Tibial nerve (tissue), 4 donors: ENCODE measurements around the gene PRKCZ.

Source experiments
- EP300 ChIP-seq, 2 donors: sonication (generic); formaldehyde crosslinking; IDR thresholded peaks; one replicate each; pipeline ENCODE4 v1.6.1; 2017; ENCODE audit warnings: antibody characterized with exemption in 2 of 2, mild to moderate bottlenecking in 1 of 2
- POLR2A ChIP-seq, 2 donors: fragments of 450-650 bp; IDR thresholded peaks; one replicate each; pipeline ENCODE4 v1.6.1; 2017; ENCODE audit warnings: antibody characterized with exemption in 2 of 2, mild to moderate bottlenecking in 2 of 2, moderate library complexity in 2 of 2
- TF ChIP-seq, protein P1 (sequence below), 5 experiments: fragments of 200-600 bp in 3 of 5; fragments of 450-650 bp in 2 of 5; sonication (generic) in 3 of 5; IDR thresholded peaks; one replicate each; pipeline ENCODE4 v1.5.1; 2016 to 2019; ENCODE audit warnings: antibody characterized with exemption in 5 of 5, mild to moderate bottlenecking in 3 of 5, moderate library complexity in 2 of 5

DNA sequence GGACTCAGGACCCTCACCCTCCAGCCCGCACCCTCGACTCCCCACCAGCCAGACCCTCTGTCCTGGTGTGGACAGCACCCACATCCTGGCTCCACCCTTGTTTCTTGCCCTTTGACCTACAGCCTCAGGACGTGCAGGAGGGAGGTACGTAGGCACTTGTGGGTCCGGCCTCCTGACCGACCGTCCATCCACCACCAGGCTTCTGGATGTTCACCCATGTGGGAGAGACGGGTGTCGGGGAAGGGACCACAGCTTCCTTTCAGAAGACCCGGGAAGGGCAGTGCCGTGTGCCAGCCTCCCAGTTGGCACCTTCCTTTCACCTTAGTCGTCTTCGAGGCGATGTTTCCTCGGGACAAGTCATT lies 61.4 kb downstream of the PRKCZ start:
- TF ChIP-seq POLR2A (IDR thresholded peaks at IDR 0.05) (no peak), EP300 (IDR thresholded peaks at IDR 0.05) (no peak)
- TF ChIP-seq, protein P1, sequence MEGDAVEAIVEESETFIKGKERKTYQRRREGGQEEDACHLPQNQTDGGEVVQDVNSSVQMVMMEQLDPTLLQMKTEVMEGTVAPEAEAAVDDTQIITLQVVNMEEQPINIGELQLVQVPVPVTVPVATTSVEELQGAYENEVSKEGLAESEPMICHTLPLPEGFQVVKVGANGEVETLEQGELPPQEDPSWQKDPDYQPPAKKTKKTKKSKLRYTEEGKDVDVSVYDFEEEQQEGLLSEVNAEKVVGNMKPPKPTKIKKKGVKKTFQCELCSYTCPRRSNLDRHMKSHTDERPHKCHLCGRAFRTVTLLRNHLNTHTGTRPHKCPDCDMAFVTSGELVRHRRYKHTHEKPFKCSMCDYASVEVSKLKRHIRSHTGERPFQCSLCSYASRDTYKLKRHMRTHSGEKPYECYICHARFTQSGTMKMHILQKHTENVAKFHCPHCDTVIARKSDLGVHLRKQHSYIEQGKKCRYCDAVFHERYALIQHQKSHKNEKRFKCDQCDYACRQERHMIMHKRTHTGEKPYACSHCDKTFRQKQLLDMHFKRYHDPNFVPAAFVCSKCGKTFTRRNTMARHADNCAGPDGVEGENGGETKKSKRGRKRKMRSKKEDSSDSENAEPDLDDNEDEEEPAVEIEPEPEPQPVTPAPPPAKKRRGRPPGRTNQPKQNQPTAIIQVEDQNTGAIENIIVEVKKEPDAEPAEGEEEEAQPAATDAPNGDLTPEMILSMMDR (IDR thresholded peaks at IDR 0.05) = no peak
